ENCODE measurements around the gene CSTPP1.
"Not testable (repeated sequence)": the region's sequence is repeated elsewhere in the genome, so short reads cannot be mapped to it uniquely, and the experiment has no call there.

Gene CSTPP1

GRCh38 chr11:47044119-47044518 lies 107.6 kb downstream of the CSTPP1 start:
- no peak for DNase-seq (ENCODE audit: low read depth, low spot score)

GRCh38 chr11:47047972-47048371 lies 111.4 kb downstream of the CSTPP1 start:
- no peak for DNase-seq (ENCODE audit: low read depth, low spot score)

GRCh38 chr11:47050284-47050683 lies 113.7 kb downstream of the CSTPP1 start:
- DNase-seq (ENCODE audit: low read depth, low spot score) = no peak

- DNase-seq (ENCODE audit: low read depth, low spot score) = no peak
These were observed 114.7 kb downstream of the CSTPP1 start for GRCh38 chr11:47051217-47051616.

GRCh38 chr11:47052165-47052564 lies 115.6 kb downstream of the CSTPP1 start:
- no peak for DNase-seq (ENCODE audit: low read depth, low spot score)

- DNase-seq (ENCODE audit: low read depth, low spot score) = no peak
These were observed 116.0 kb downstream of the CSTPP1 start for GRCh38 chr11:47052576-47052975.

- no peak for DNase-seq (ENCODE audit: low read depth, low spot score)
These were observed 119.0 kb downstream of the CSTPP1 start for GRCh38 chr11:47055534-47055933.

GRCh38 chr11:47056261-47056915 lies 119.8 kb downstream of the CSTPP1 start:
- DNase-seq (ENCODE audit: low read depth, low spot score) = peak; percentile 18

GRCh38 chr11:47057365-47057764 lies 120.8 kb downstream of the CSTPP1 start:
- DNase-seq (ENCODE audit: low read depth, low spot score) = no peak

- no peak for DNase-seq (ENCODE audit: low read depth, low spot score)
These were observed 124.2 kb downstream of the CSTPP1 start for GRCh38 chr11:47060807-47061206.

GRCh38 chr11:47061429-47062178 lies 125.0 kb downstream of the CSTPP1 start:
- DNase-seq (ENCODE audit: low read depth, low spot score) = no peak

- no peak for DNase-seq (ENCODE audit: low read depth, low spot score)
These were observed 126.2 kb downstream of the CSTPP1 start for GRCh38 chr11:47062736-47063135.

- DNase-seq (ENCODE audit: low read depth, low spot score) = no peak
These were observed 130.8 kb downstream of the CSTPP1 start for GRCh38 chr11:47067401-47067800.

GRCh38 chr11:47070769-47071168 lies 134.2 kb downstream of the CSTPP1 start:
- no peak for DNase-seq (ENCODE audit: low read depth, low spot score)

- no peak for DNase-seq (ENCODE audit: low read depth, low spot score)
These were observed 134.8 kb downstream of the CSTPP1 start for GRCh38 chr11:47071341-47071740.

- DNase-seq (ENCODE audit: low read depth, low spot score) = no peak
These were observed 135.3 kb downstream of the CSTPP1 start for GRCh38 chr11:47071791-47072261.

- DNase-seq (ENCODE audit: low read depth, low spot score) = no peak
These were observed 142.4 kb downstream of the CSTPP1 start for GRCh38 chr11:47078751-47079521.

GRCh38 chr11:47080775-47081174 lies 144.2 kb downstream of the CSTPP1 start:
- not testable (repeated sequence) for DNase-seq (ENCODE audit: low read depth, low spot score)

GRCh38 chr11:47083913-47084312 lies 147.4 kb downstream of the CSTPP1 start:
- DNase-seq (ENCODE audit: low read depth, low spot score) = no peak

GRCh38 chr11:47087801-47088200 lies 151.2 kb downstream of the CSTPP1 start:
- DNase-seq (ENCODE audit: low read depth, low spot score) = no peak

GRCh38 chr11:47093541-47093940 lies 157.0 kb downstream of the CSTPP1 start:
- no peak for DNase-seq (ENCODE audit: low read depth, low spot score)

GRCh38 chr11:47096871-47097270 lies 160.3 kb downstream of the CSTPP1 start:
- DNase-seq (ENCODE audit: low read depth, low spot score) = not testable (repeated sequence)
